Measurements from ENCODE around the gene CDKN2AIPNL. TPM values are rescaled to one million over a fixed set of nuclear protein-coding genes. Genes with fewer than 3 reads are reported as not detected.

CDKN2AIPNL gene
- total RNA-seq, 1 donor from 2014 or later, result 37.1 TPM

DNA sequence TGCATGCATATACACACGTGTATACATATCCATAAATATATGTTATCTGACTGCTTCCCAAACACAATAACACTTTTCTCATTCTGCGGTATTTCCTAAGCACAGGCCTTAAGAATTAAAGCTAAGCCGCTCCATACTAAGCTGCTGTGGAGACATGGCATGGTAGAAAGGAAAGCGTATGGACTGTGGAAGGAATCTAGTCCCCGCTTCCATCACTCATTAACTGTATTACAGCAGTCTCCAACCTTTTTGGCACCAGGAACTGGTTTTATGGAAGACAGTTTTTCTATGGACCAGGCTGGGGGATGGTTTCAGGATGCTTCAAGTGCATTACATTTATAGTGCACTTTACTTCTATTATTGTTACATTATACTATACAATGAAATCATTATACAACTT lies 56.0 kb downstream of the CDKN2AIPNL start:
- H3K9ac ChIP-seq (ENCODE audit: low read depth in 1 of 3, low read length in 3 of 3), result no peak overlapping the region
- H3K27me3 ChIP-seq (ENCODE audit: control insufficient read depth in 3 of 3, insufficient read depth in 3 of 3, low read length in 3 of 3), result no peaks in the 10 kb centered on the region
- peaks cover 0 to 4% (median 0%) of the 10 kb centered on the region in 3 donors for H3K4me1 ChIP-seq (ENCODE audit: control insufficient read depth in 3 of 3, insufficient read depth in 3 of 3, low read length in 3 of 3)
- no peaks in the 10 kb centered on the region for H3K9me3 ChIP-seq (ENCODE audit: control insufficient read depth in 3 of 3, low read length in 3 of 3)
- H3K36me3 ChIP-seq (ENCODE audit: control insufficient read depth in 3 of 3, insufficient read depth in 3 of 3, low read length in 3 of 3), result no peaks in the 10 kb centered on the region
- no peak overlapping the region for H3K4me3 ChIP-seq (ENCODE audit: low read length in 3 of 3)
- no peak overlapping the region for H3K27ac ChIP-seq (ENCODE audit: low read depth, low read length)

Other genes starting within 250 kb of the CDKN2AIPNL start
- gene SKP1, start 234.9 kb downstream of the CDKN2AIPNL start, total RNA-seq, result 63.7 TPM
- gene PPP2CA, start 185.8 kb downstream of the CDKN2AIPNL start, total RNA-seq, result 47.0 TPM
- gene CDKL3, start 44.7 kb downstream of the CDKN2AIPNL start, total RNA-seq, result 7.8 TPM
- gene UBE2B, start 40.3 kb downstream of the CDKN2AIPNL start, total RNA-seq, result 67.8 TPM
- 1.6 TPM for gene JADE2, start 113.8 kb upstream of the CDKN2AIPNL start, total RNA-seq
- gene SAR1B, start 220.9 kb upstream of the CDKN2AIPNL start, total RNA-seq, result 23.5 TPM
- 20.9 TPM for gene SEC24A, start 236.9 kb upstream of the CDKN2AIPNL start, total RNA-seq